HFF-Myc (cell line): Measurements from ENCODE around the gene LRMDA.

Source experiments
- DNase-seq: peaks from one replicate; pipeline ENCODE4 v3.0.0-alpha.2; 2011; ENCODE audit warnings: low read depth; ENCODE audit errors: extremely low read depth
- H3K4me3 ChIP-seq: replicated peaks from 2 replicates; pipeline ENCODE4 v1.5.1; 2011; ENCODE audit warnings: low read depth, mild to moderate bottlenecking, control low read depth, low read length
- CTCF ChIP-seq: IDR thresholded peaks from 2 replicates; pipeline ENCODE4 v1.5.1; 2012; ENCODE audit warnings: mild to moderate bottlenecking, low read depth, low read length, control low read depth; ENCODE audit errors: missing control alignments

Gene LRMDA

GRCh38 chr10:75815066-75815465 is 383.6 kb downstream of the LRMDA start:
- TF ChIP-seq CTCF: no peak
- DNase-seq: no peak
- H3K4me3 ChIP-seq: no peak overlapping the region

- DNase-seq: no peak
- TF ChIP-seq CTCF: no peak
- H3K4me3 ChIP-seq: no peak overlapping the region
Measured at GRCh38 chr10:75817198-75817597, 385.8 kb downstream of the LRMDA start.

GRCh38 chr10:75818552-75818951 is 387.1 kb downstream of the LRMDA start:
- no peak for TF ChIP-seq CTCF
- DNase-seq: no peak
- H3K4me3 ChIP-seq: no peak overlapping the region

GRCh38 chr10:75825235-75825634 is 393.8 kb downstream of the LRMDA start:
- DNase-seq: no peak
- H3K4me3 ChIP-seq: no peak overlapping the region
- TF ChIP-seq CTCF: no peak

GRCh38 chr10:75825661-75826060 is 394.2 kb downstream of the LRMDA start:
- H3K4me3 ChIP-seq: no peak overlapping the region
- no peak for DNase-seq
- no peak for TF ChIP-seq CTCF

GRCh38 chr10:75826846-75827245 is 395.4 kb downstream of the LRMDA start:
- no peak for TF ChIP-seq CTCF
- H3K4me3 ChIP-seq: no peak overlapping the region

GRCh38 chr10:75827587-75828021 is 396.2 kb downstream of the LRMDA start:
- no peak for TF ChIP-seq CTCF
- DNase-seq: peak; percentile 11
- H3K4me3 ChIP-seq: no peak overlapping the region

More at GRCh38 chr10:75826846-75827245, 395.4 kb downstream of the LRMDA start:
- no peak for DNase-seq
